ENCODE measurements around the gene MRPL50.

The MRPL50 gene

GRCh38 chr9:101369286-101369685, 29.1 kb downstream of the MRPL50 start:
- H3K27me3 ChIP-seq (ENCODE audit: insufficient read depth, poor library complexity, severe bottlenecking): no peaks in the 10 kb centered on the region
- no peak for TF ChIP-seq CTCF (IDR thresholded peaks at IDR 0.05; ENCODE audit: insufficient read depth, low read length)
- no peak for TF ChIP-seq POLR2AphosphoS5 (IDR thresholded peaks at IDR 0.05; ENCODE audit: low read depth)
- TF ChIP-seq REST (IDR thresholded peaks at IDR 0.05; ENCODE audit: insufficient replicate concordance, low read depth): no peak
- TF ChIP-seq SPI1 (IDR thresholded peaks at IDR 0.05; ENCODE audit: borderline replicate concordance, low read depth): no peak
- TF ChIP-seq GABPA (IDR thresholded peaks at IDR 0.05; ENCODE audit: low read depth): no peak
- no peak for DNase-seq (ENCODE audit: low read depth in 1 of 2, low spot score in 1 of 2)
- H3K4me3 ChIP-seq (replicated peaks; ENCODE audit: insufficient read depth, low read length): no peak overlapping the region
- H3K27ac ChIP-seq (replicated peaks): no peak overlapping the region

- Histone ChIP-seq H3K27ac (replicated peaks) (no peak overlapping the region), H3K4me3 (replicated peaks; ENCODE audit: insufficient read depth, low read length) (no peak overlapping the region), H3K27me3 (ENCODE audit: insufficient read depth, poor library complexity, severe bottlenecking) (no peaks in the 10 kb centered on the region)
- TF ChIP-seq SPI1 (IDR thresholded peaks at IDR 0.05; ENCODE audit: borderline replicate concordance, low read depth) (no peak), GABPA (IDR thresholded peaks at IDR 0.05; ENCODE audit: low read depth) (no peak), REST (IDR thresholded peaks at IDR 0.05; ENCODE audit: insufficient replicate concordance, low read depth) (no peak), POLR2AphosphoS5 (IDR thresholded peaks at IDR 0.05; ENCODE audit: low read depth) (no peak), CTCF (IDR thresholded peaks at IDR 0.05; ENCODE audit: insufficient read depth, low read length) (no peak)
- DNase-seq (ENCODE audit: low read depth in 1 of 2, low spot score in 1 of 2): no peak
Measured at GRCh38 chr9:101367323-101367722, 31.1 kb downstream of the MRPL50 start.

- Histone ChIP-seq H3K27me3 (ENCODE audit: insufficient read depth, poor library complexity, severe bottlenecking) (no peaks in the 10 kb centered on the region), H3K27ac (replicated peaks) (no peak overlapping the region), H3K4me3 (replicated peaks; ENCODE audit: insufficient read depth, low read length) (no peak overlapping the region)
- DNase-seq (ENCODE audit: low read depth in 1 of 2, low spot score in 1 of 2): no peak
- no peak for TF ChIP-seq REST (IDR thresholded peaks at IDR 0.05; ENCODE audit: insufficient replicate concordance, low read depth)
- TF ChIP-seq SPI1 (IDR thresholded peaks at IDR 0.05; ENCODE audit: borderline replicate concordance, low read depth): no peak
- no peak for TF ChIP-seq GABPA (IDR thresholded peaks at IDR 0.05; ENCODE audit: low read depth)
- TF ChIP-seq CTCF (IDR thresholded peaks at IDR 0.05; ENCODE audit: insufficient read depth, low read length): no peak
- TF ChIP-seq POLR2AphosphoS5 (IDR thresholded peaks at IDR 0.05; ENCODE audit: low read depth): no peak
Measured at GRCh38 chr9:101366038-101366756, 32.2 kb downstream of the MRPL50 start.
